ENCODE measurements around the gene LAD1. TPM values are rescaled to one million over a fixed set of nuclear protein-coding genes. Genes with fewer than 3 reads are reported as not detected.

Gene LAD1
- total and polyA plus RNA-seq, 9 of the 15 experiments (the other 6 are each of a cell fraction or from before 2014, with no cell fraction given), result 0.31 TPM; not detected in 8

GRCh38 chr1:201375169-201375568 is 24.0 kb downstream of the LAD1 start (continued):
- no peak for TF ChIP-seq HNRNPLL (IDR thresholded peaks at IDR 0.05; ENCODE audit: low read depth, low read length, poor library complexity, severe bottlenecking)
- TF ChIP-seq PRPF4 (IDR thresholded peaks at IDR 0.05; ENCODE audit: insufficient read depth, low read depth, low read length, poor library complexity, severe bottlenecking), result no peak
- TF ChIP-seq SNIP1 (IDR thresholded peaks at IDR 0.05; ENCODE audit: low read depth), result no peak
- no peak for TF ChIP-seq MXI1 (IDR thresholded peaks at IDR 0.05; ENCODE audit: low read depth, low read length)
- TF ChIP-seq ZEB2 (IDR thresholded peaks at IDR 0.05), result no peak
- TF ChIP-seq, protein P1, sequence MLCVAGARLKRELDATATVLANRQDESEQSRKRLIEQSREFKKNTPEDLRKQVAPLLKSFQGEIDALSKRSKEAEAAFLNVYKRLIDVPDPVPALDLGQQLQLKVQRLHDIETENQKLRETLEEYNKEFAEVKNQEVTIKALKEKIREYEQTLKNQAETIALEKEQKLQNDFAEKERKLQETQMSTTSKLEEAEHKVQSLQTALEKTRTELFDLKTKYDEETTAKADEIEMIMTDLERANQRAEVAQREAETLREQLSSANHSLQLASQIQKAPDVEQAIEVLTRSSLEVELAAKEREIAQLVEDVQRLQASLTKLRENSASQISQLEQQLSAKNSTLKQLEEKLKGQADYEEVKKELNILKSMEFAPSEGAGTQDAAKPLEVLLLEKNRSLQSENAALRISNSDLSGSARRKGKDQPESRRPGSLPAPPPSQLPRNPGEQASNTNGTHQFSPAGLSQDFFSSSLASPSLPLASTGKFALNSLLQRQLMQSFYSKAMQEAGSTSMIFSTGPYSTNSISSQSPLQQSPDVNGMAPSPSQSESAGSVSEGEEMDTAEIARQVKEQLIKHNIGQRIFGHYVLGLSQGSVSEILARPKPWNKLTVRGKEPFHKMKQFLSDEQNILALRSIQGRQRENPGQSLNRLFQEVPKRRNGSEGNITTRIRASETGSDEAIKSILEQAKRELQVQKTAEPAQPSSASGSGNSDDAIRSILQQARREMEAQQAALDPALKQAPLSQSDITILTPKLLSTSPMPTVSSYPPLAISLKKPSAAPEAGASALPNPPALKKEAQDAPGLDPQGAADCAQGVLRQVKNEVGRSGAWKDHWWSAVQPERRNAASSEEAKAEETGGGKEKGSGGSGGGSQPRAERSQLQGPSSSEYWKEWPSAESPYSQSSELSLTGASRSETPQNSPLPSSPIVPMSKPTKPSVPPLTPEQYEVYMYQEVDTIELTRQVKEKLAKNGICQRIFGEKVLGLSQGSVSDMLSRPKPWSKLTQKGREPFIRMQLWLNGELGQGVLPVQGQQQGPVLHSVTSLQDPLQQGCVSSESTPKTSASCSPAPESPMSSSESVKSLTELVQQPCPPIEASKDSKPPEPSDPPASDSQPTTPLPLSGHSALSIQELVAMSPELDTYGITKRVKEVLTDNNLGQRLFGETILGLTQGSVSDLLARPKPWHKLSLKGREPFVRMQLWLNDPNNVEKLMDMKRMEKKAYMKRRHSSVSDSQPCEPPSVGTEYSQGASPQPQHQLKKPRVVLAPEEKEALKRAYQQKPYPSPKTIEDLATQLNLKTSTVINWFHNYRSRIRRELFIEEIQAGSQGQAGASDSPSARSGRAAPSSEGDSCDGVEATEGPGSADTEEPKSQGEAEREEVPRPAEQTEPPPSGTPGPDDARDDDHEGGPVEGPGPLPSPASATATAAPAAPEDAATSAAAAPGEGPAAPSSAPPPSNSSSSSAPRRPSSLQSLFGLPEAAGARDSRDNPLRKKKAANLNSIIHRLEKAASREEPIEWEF (CRISPR knock-in tag; IDR thresholded peaks at IDR 0.05), result no peak
- TF ChIP-seq U2AF2 (optimal IDR thresholded peaks at IDR 0.05; ENCODE audit: low read depth, low read length), result no peak
- TF ChIP-seq BMI1 (IDR thresholded peaks at IDR 0.05; ENCODE audit: low read length), result no peak
- no peak for TF ChIP-seq ZNF668 (CRISPR knock-in tag; IDR thresholded peaks at IDR 0.05)
- TF ChIP-seq PYGO2 (tag; IDR thresholded peaks at IDR 0.05), result no peak
- TF ChIP-seq TSC22D4 (tag; IDR thresholded peaks at IDR 0.05), result no peak
- TF ChIP-seq CTCF (IDR thresholded peaks at IDR 0.05 in 2 of 3, conservative IDR thresholded peaks at IDR 0.05 in 1 of 3; ENCODE audit: insufficient read depth in 2 of 3, low read depth in 1 of 3, low read length in 3 of 3), result peak; percentile 20 to 30 (median 28); a peak in 4 of 6 replicates
- no peak for TF ChIP-seq CBX8 (IDR thresholded peaks at IDR 0.05; ENCODE audit: borderline replicate concordance, extremely low read depth, low read depth, low read length, poor library complexity, severe bottlenecking)
- TF ChIP-seq FOXP1 (CRISPR knock-in tag; IDR thresholded peaks at IDR 0.05), result no peak
- no peak for TF ChIP-seq TCF7 (IDR thresholded peaks at IDR 0.05; ENCODE audit: borderline replicate concordance)
- TF ChIP-seq NFE2L1 (tag; IDR thresholded peaks at IDR 0.05; ENCODE audit: borderline replicate concordance, low read depth), result no peak
- TF ChIP-seq, protein P2, sequence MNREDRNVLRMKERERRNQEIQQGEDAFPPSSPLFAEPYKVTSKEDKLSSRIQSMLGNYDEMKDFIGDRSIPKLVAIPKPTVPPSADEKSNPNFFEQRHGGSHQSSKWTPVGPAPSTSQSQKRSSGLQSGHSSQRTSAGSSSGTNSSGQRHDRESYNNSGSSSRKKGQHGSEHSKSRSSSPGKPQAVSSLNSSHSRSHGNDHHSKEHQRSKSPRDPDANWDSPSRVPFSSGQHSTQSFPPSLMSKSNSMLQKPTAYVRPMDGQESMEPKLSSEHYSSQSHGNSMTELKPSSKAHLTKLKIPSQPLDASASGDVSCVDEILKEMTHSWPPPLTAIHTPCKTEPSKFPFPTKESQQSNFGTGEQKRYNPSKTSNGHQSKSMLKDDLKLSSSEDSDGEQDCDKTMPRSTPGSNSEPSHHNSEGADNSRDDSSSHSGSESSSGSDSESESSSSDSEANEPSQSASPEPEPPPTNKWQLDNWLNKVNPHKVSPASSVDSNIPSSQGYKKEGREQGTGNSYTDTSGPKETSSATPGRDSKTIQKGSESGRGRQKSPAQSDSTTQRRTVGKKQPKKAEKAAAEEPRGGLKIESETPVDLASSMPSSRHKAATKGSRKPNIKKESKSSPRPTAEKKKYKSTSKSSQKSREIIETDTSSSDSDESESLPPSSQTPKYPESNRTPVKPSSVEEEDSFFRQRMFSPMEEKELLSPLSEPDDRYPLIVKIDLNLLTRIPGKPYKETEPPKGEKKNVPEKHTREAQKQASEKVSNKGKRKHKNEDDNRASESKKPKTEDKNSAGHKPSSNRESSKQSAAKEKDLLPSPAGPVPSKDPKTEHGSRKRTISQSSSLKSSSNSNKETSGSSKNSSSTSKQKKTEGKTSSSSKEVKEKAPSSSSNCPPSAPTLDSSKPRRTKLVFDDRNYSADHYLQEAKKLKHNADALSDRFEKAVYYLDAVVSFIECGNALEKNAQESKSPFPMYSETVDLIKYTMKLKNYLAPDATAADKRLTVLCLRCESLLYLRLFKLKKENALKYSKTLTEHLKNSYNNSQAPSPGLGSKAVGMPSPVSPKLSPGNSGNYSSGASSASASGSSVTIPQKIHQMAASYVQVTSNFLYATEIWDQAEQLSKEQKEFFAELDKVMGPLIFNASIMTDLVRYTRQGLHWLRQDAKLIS (CRISPR knock-in tag; IDR thresholded peaks at IDR 0.05), result no peak
- no peak for TF ChIP-seq ARID2 (IDR thresholded peaks at IDR 0.05)

Data from K562 (cell line).